Head of caudate nucleus (tissue), 42 donors: ENCODE measurements around the gene TRIM72.
"Not testable (repeated sequence)": the region's sequence is repeated elsewhere in the genome, so short reads cannot be mapped to it uniquely, and the experiment has no call there.

Experiments used
- DNase-seq, 42 donors: peaks; one replicate each; pipeline versions ENCODE4 v3.0.0 to v3.0.0-alpha.2; 2020 to 2021; ENCODE audit warnings: mixed read lengths in 7 of 42
- intact Hi-C: fragments of 100-400 bp; cut with DNase I; formaldehyde crosslinking; loops from one replicate; pipeline ENCODE4 v1.15.0; 2022

TRIM72 gene

GRCh38 chr16:31213877-31214707 is at the start of gene TRIM72:
Gene TRIM72, plus strand, starts transcription at chr16:31214119. Its CDS starts 620 bp downstream, at chr16:31214739.
- intact Hi-C loops = no loop called here
- DNase-seq = no peak

- no peak for DNase-seq
Measured at GRCh38 chr16:31167315-31167714, 46.6 kb upstream of the TRIM72 start.

GRCh38 chr16:31168848-31169247 is 45.1 kb upstream of the TRIM72 start:
- intact Hi-C loops = no loop called here
- DNase-seq = no peak

More at GRCh38 chr16:31167315-31167714, 46.6 kb upstream of the TRIM72 start:
- intact Hi-C loops = no loop called here

GRCh38 chr16:31170048-31170447 is 43.9 kb upstream of the TRIM72 start:
- DNase-seq, intact Hi-C loops: not testable (repeated sequence)

- no peak for DNase-seq
- intact Hi-C loops = no loop called here
Measured at GRCh38 chr16:31177136-31177535, 36.8 kb upstream of the TRIM72 start.

GRCh38 chr16:31179219-31179746 is 34.6 kb upstream of the TRIM72 start:
- DNase-seq = peak in 4 of 42 donors; percentile 8 to 57 (median 24)
- intact Hi-C loops = no loop called here

- DNase-seq = peak; percentile 80 to 97 (median 93)
Measured at GRCh38 chr16:31179747-31180459, 34.0 kb upstream of the TRIM72 start, which contains the start of gene FUS. Gene FUS, plus strand, starts transcription at chr16:31180139. Its CDS starts 76 bp downstream, at chr16:31180215.

GRCh38 chr16:31181102-31181830 is 32.7 kb upstream of the TRIM72 start:
- peak in 37 of 42 donors; percentile 12 to 63 (median 33) for DNase-seq
- intact Hi-C loops = loop anchor here (10.0 kb wide), 1 partner anchor 264 kb away; the partner anchor contains the start of gene ZNF843

More at GRCh38 chr16:31179747-31180459, 34.0 kb upstream of the TRIM72 start, which contains the start of gene FUS:
- intact Hi-C loops = loop anchor here (10.0 kb wide), 1 partner anchor 265 kb away; the partner anchor contains the start of gene ZNF843

GRCh38 chr16:31182391-31182790 is 31.5 kb upstream of the TRIM72 start:
- intact Hi-C loops = loop anchor here (10.0 kb wide), 1 partner anchor 262 kb away; the partner anchor contains the start of gene ZNF843

GRCh38 chr16:31183432-31184428 is 30.2 kb upstream of the TRIM72 start:
- DNase-seq = no peak
- intact Hi-C loops = loop anchor here (10.0 kb wide), 1 partner anchor 261 kb away; the partner anchor contains the start of gene ZNF843

More at GRCh38 chr16:31182391-31182790, 31.5 kb upstream of the TRIM72 start:
- no peak for DNase-seq

GRCh38 chr16:31184888-31185287 is 29.0 kb upstream of the TRIM72 start:
- no peak for DNase-seq
- intact Hi-C loops = loop anchor here (10.0 kb wide), 1 partner anchor 260 kb away; the partner anchor contains the start of gene ZNF843

- no peak for DNase-seq
- intact Hi-C loops = loop anchor here (10.0 kb wide), 1 partner anchor 259 kb away; the partner anchor contains the start of gene ZNF843
Measured at GRCh38 chr16:31185339-31185738, 28.6 kb upstream of the TRIM72 start.

- intact Hi-C loops = loop anchor here (10.0 kb wide), 1 partner anchor 259 kb away; the partner anchor contains the start of gene ZNF843
- DNase-seq = no peak
Measured at GRCh38 chr16:31186176-31186575, 27.7 kb upstream of the TRIM72 start.

- no peak for DNase-seq
- intact Hi-C loops = loop anchor here (10.0 kb wide), 1 partner anchor 258 kb away; the partner anchor contains the start of gene ZNF843
Measured at GRCh38 chr16:31186930-31187807, 26.8 kb upstream of the TRIM72 start.

GRCh38 chr16:31187808-31188189 is 26.1 kb upstream of the TRIM72 start:
- intact Hi-C loops = loop anchor here (10.0 kb wide), 1 partner anchor 257 kb away; the partner anchor contains the start of gene ZNF843
- no peak for DNase-seq
